HG03064 (cell line): Measurements from ENCODE around the gene MGMT.

Source experiments
- ATAC-seq: cut with Tn5 transposase; IDR thresholded peaks from one replicate; pipeline ENCODE4 v1.9.1; 2021; ENCODE audit warnings: low read depth; ENCODE audit not compliant: unreplicated experiment

Gene MGMT

DNA sequence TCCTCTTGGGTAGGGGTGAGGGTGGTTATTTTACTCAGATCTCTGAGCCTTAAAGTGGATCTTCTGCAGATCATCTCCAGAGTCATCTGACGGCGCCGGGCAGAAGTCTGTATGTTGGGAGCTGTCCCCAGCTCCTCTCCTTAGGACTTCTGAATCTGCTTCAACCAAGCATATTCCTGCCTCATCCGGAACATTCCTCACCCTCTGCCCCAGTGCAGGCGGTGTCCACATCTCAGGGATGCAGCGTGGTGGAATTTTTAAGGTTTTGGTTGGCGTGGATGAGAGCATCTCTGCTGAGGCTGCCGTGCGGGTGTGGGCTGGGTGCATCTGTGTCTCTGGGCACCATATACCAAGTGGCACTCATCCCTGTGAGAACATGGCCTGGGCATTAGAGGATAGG is 148.3 kb downstream of the MGMT start:
- no peak for ATAC-seq

DNA sequence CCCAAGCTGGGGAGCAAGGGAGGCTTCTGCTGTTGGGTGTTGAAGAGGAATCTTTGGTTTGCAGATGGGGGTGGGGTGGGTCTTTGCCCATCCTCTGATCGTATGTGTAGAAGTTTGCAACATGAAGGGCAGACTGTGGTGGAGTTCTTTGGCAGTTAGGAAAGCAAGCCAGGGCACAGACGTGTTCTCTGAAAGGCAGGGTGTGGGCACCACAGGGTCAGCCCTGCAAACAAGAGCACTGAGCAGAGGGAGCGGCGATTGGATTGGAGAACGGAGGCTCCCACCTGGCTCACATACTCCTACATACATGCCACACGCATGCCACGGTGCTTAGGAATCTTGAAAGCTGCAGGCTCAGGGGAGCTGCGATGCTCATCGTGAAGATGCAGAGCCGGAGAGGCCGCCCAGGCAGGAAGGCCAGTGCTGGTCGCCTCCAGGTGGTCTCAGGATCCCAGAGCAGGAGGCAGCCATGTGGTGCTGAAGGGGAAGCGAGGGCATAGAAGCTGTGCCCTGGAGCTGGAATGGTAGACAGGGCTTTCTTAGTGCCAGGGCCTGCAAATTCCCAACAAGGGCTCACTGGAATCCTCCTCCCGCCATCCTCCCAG is 149.0 kb downstream of the MGMT start:
- ATAC-seq, result no peak

GRCh38 chr10:129617768-129618167 is 150.7 kb downstream of the MGMT start:
- ATAC-seq, result no peak

GRCh38 chr10:129621062-129621461 is 154.0 kb downstream of the MGMT start:
- ATAC-seq, result no peak

DNA sequence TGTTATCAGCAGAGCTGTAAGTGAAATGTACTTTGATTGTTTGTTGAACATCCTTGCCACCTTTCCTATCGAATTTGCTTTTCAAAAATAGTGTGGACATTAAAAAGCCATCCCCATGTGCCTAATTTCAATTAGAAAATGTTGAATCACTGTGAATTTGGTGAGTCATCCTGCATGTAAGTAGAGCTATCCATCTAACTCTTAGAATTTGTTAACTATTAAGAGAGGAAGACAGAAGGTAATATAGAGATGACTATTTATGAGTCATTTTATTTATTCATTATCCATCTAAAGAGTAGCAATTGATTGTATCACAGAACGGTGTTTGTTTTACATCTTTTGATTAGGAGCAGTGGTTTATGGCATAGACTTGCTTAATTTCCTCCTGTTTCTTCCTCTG is 154.7 kb downstream of the MGMT start:
- no peak for ATAC-seq

DNA sequence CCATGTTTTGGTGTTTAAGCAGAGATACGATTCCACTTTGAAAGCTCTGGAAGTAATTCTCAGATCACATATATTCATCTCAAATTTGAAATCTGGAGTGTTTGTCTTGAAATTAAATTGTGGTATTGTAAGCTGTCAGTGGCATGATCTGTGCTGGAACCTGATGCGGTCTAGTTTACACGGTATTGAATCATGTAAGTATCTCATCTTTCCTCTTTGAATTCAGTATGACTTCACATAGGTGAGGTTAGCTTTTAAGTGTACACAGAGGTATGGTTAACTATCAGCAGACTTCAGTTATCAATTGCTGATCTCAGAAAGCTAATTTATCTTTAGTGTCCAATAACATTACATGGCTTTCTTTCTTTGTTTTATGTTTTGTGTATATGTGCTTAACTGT is 155.2 kb downstream of the MGMT start:
- no peak for ATAC-seq

- no peak for ATAC-seq
Measured at GRCh38 chr10:129622736-129623135, 155.7 kb downstream of the MGMT start.

- ATAC-seq, result no peak
Measured at GRCh38 chr10:129624526-129624925, 157.5 kb downstream of the MGMT start.

DNA sequence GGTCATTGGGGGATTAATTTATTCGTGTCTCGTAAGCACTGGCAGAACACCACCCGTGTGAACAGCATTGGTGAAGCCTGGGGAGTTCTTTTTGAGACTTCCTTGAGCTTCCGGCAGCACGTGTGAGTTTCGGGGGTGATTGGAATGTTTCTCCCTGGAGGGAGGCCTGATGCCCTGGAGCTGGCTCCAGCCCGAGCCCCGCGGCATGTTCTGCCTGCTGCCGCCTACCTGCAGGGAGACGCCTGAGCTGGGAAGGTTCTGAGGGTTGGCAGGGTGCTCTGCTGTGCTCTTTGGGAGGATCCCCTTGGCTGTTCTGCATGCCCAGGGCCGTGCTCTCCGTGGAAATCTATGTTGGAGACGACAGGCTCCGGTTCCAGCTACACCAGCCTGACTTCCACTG is 159.3 kb downstream of the MGMT start:
- ATAC-seq, result no peak

DNA sequence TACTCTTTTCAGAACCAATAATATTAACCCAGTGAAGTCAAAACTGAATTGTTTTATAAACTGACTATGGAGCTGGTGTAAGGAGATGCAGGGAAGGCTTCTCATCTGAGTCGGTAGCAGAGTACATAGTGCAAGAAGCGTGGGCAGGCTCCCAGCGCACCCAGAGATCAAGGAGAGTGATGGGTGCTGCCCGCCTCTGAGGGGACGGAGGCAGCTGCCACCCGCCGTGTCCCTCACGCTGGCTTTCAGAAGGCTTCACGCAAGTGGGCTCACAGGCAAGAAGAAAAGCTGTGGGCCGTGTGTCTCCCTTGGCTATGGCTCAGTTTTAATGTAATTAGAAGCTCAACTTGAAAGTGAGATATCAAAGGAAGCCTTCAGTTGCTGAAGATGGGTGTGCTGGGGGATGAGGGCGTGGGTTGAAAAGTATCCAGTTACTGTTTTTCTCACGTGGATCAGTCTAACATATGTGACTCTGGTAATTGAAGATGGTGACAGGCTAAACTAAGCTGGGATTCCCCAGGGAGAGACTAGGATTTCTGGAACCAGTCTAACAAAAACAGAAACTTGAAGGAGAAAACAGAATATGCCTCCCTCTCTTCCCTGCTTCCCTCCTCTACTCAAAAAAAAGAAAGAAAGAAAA is 159.9 kb downstream of the MGMT start:
- ATAC-seq, result no peak

DNA sequence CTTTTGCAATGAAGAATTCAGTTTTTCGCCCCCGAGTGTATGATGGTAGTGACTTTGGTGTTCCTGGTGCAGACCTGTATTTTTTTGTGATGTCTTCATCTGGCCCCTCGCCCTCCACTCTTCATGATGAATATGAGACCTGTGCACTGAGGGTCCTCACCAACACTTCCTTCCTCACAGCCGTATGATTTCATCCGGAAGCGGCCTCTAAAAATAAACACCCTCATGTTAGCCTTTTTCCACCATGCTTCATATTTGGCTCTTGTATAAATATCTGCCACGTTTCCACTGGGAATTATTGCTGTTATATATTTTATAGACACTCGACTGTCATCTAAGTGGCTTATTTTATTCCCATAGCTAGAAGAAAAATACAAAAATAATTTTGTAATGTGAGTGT is 160.4 kb downstream of the MGMT start:
- ATAC-seq, result no peak

GRCh38 chr10:129628823-129629222 is 161.8 kb downstream of the MGMT start:
- ATAC-seq, result no peak

- ATAC-seq, result no peak
Measured at GRCh38 chr10:129629911-129630310, 162.9 kb downstream of the MGMT start.

- no peak for ATAC-seq
Measured at GRCh38 chr10:129631006-129631405, 164.0 kb downstream of the MGMT start.

DNA sequence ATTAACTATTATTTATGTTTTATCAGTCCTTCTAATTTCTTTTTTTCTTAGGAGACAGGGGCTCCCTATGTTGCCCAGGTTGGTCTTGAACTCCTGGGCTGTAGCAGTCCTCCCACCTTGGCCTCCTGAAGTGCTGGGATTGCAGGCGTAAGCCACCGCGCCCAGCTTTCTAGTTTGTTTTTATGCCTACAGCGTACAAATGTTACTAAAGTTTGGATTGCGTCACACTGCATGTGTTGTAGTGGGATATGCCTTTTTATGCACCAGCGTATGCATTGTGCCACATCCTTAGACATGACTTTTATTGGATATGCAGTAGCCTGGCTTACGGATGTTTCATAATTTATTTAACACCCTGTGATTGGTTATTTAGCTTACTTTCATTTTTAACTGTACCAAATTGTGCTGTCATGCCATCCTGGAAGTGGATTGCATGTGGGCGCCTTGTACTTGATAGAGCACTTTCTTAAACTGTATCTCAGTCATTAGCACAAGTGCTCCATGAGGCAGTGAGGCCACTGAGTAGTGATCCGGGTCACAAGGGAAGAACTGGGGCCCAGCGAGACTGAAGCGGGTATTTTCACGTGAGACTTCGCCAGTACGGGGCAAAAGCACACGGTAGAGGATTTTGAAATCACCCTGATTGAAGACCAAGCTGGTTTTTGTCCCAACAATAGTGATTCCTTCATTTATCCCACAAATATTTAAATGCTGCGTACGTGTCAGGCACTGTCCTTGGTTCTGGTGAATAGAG is 165.0 kb downstream of the MGMT start:
- ATAC-seq, result no peak

GRCh38 chr10:129637010-129637409 is 170.0 kb downstream of the MGMT start:
- no peak for ATAC-seq

DNA sequence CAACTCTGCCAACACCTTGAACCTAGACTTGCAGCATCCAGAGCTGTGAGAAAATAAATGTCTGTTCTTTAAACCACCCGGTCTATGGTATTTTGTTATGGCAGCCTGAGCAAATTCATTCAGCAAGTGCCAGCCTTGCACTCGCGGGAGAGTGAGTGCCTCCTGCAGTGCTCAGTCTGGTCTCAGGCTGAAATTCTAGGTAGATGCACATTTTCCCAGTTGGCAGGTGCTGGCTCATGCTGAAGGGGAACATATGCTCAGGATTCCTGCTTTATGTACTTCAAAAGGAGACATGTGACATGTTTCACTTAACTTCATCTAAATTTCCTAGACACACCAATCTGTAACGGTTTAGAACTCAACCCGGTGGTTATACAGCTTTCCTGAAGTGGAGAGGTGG is 170.8 kb downstream of the MGMT start:
- no peak for ATAC-seq

- no peak for ATAC-seq
Measured at GRCh38 chr10:129641351-129641750, 174.3 kb downstream of the MGMT start.

DNA sequence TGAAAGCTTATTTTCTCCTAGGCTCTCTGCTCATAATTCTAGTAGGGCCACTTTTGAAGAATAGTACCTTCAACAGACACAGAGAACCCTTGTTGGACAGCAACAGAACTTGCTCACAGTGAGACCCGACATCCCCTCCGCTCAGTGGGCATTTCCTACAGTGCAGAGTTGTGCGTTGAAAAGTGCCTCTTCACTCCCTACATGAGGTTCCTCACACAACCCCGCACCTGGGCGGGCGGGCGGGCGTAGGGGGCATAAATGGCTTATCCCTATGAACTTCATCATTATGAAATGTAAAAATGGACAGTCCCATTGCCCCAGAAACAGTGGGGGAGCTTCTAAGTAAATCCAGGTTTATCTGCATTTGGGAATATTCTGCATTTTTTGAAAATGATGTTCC is 174.9 kb downstream of the MGMT start:
- no peak for ATAC-seq

DNA sequence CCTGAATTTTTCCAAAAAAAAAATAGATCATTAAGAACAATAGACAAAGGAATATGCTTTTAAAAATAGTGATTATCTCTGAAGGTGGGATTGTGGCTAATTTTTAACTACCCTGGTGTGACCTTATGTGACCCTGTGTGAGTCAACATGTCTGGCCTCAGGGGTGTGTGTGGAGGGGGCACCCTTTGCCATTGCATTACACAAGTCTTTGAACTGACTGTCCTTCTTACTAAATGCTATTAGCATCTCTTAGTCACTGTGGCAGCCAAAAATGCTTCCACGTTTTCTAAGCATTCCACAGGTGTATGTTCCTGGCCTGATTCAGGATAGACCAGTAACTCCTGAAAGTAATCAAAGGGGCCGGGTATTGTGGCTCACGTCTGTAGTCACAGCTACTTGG is 175.4 kb downstream of the MGMT start:
- no peak for ATAC-seq

GRCh38 chr10:129643266-129643665 is 176.2 kb downstream of the MGMT start:
- no peak for ATAC-seq

- ATAC-seq, result no peak
Measured at GRCh38 chr10:129645487-129645886, 178.4 kb downstream of the MGMT start.
